Right lobe of liver (tissue), 4 donors: ENCODE data around the gene PRIM2.

Experiments used
- CTCF ChIP-seq, 4 donors: fragments of 200-600 bp in 3 of 4; fragments of 450-650 bp in 1 of 4; IDR thresholded peaks; one replicate each; pipeline versions ENCODE4 v1.5.1 to v1.8.0; 2016 to 2022; ENCODE audit warnings: antibody characterized with exemption in 4 of 4, mild to moderate bottlenecking in 2 of 4
- POLR2A ChIP-seq: fragments of 450-650 bp; IDR thresholded peaks from one replicate; pipeline ENCODE4 v1.6.1; 2017; ENCODE audit warnings: antibody characterized with exemption, mild to moderate bottlenecking
- donor health status: DM: no; HTN: no; CAD: no.
- donor health status: DM: no; HTN: no; CAD: no.
- donor health status: DM: no; HTN: yes; CAD: no.

GRCh38 chr6:57307850-57308249, 9.6 kb upstream of the PRIM2 start:
- TF ChIP-seq CTCF (IDR thresholded peaks at IDR 0.05), result no peak
- TF ChIP-seq POLR2A, result no peak
